H1 (cell line): ENCODE results near the gene GPR68. TPM values are rescaled to one million over a fixed set of nuclear protein-coding genes. Genes with fewer than 3 reads are reported as not detected.
"Not testable (repeated sequence)": the region's sequence is repeated elsewhere in the genome, so short reads cannot be mapped to it uniquely, and the experiment has no call there.

ENCODE experiments used
- CTCF ChIA-PET: fragments of 300-600 bp; sonication (Branson Sonifier 250); formaldehyde crosslinking; loops from one replicate; lab custom pipeline; 2021; ENCODE audit not compliant: partially characterized antibody; lab: Charles Lee
- POLR2A ChIA-PET: fragments of 300-600 bp; sonication (Branson Sonifier 250); formaldehyde crosslinking; loops from one replicate; lab custom pipeline; 2021; ENCODE audit warnings: inconsistent platforms; ENCODE audit not compliant: partially characterized antibody; lab: Charles Lee
- DNase-seq, 2 experiments: peaks; one replicate each; pipeline versions ENCODE4 v3.0.0 to v3.0.0-alpha.2; 2010 to 2022; ENCODE audit warnings: low spot score in 2 of 2, low read depth in 1 of 2, mixed read lengths in 1 of 2
- FAIRE-seq: peaks from 2 replicates; lab custom pipeline; 2011; peaks lifted over from hg19 to GRCh38; lab: Jason Lieb, UNC
- H2AFZ ChIP-seq: 2 replicates; pipeline ENCODE4 v1.8.1; 2012; ENCODE audit warnings: low read length, inconsistent platforms
- H2AK5ac ChIP-seq: 2 replicates; pipeline ENCODE4 v1.6.1; 2013; ENCODE audit warnings: low read depth, low read length
- H2BK120ac ChIP-seq: replicated peaks from 2 replicates; pipeline ENCODE3; 2013; ENCODE audit warnings: low read depth, low read length, inconsistent platforms
- H2BK12ac ChIP-seq: 2 replicates; pipeline ENCODE4 v1.6.1; 2013; ENCODE audit warnings: low read depth, low read length
- H2BK15ac ChIP-seq: 2 replicates; pipeline ENCODE4 v1.6.1; 2013; ENCODE audit warnings: low read length
- H2BK20ac ChIP-seq: 2 replicates; pipeline ENCODE4 v1.6.1; 2013; ENCODE audit warnings: low read length
- H2BK5ac ChIP-seq: 2 replicates; pipeline ENCODE4 v1.6.1; 2013; ENCODE audit warnings: low read depth, low read length
- H3K14ac ChIP-seq: 2 replicates; pipeline ENCODE4 v1.6.1; 2013; ENCODE audit warnings: inconsistent platforms; ENCODE audit not compliant: insufficient read length
- H3K18ac ChIP-seq: 2 replicates; pipeline ENCODE4 v1.6.1; 2013; ENCODE audit warnings: low read length; ENCODE audit errors: extremely low read depth
- H3K23ac ChIP-seq: 2 replicates; pipeline ENCODE4 v1.6.1; 2013; ENCODE audit warnings: inconsistent platforms; ENCODE audit not compliant: insufficient read length
- H3K23me2 ChIP-seq: 2 replicates; pipeline ENCODE4 v1.6.1; 2013; ENCODE audit warnings: low read depth, low read length
- H3K27ac ChIP-seq: 2 replicates; pipeline ENCODE4 v1.6.1; 2011; ENCODE audit warnings: low read depth, low read length, inconsistent platforms
- H3K27me3 ChIP-seq, 4 experiments: replicated peaks in 1 of 4; 1 replicate in 1 of 4; 2 replicates in 3 of 4; pipeline versions ENCODE4 v1.6.1 to v1.8.1; 2011 to 2013; ENCODE audit warnings: low read length in 3 of 4, mild to moderate bottlenecking in 3 of 4, inconsistent platforms in 2 of 4, mixed read lengths in 2 of 4, moderate library complexity in 1 of 4; ENCODE audit not compliant: control insufficient read depth in 3 of 4, insufficient read depth in 3 of 4; ENCODE audit errors: extremely low read depth in 1 of 4
- H3K36me3 ChIP-seq, 4 experiments: 2 replicates each; pipeline versions ENCODE4 v1.6.1 to v1.8.1; 2011 to 2013; ENCODE audit warnings: mild to moderate bottlenecking in 4 of 4, low read length in 3 of 4, moderate library complexity in 2 of 4, control low read depth in 1 of 4, inconsistent platforms in 1 of 4; ENCODE audit not compliant: insufficient read depth in 4 of 4, control insufficient read depth in 2 of 4
- H3K4ac ChIP-seq: replicated peaks from 2 replicates; pipeline ENCODE3; 2013; ENCODE audit warnings: low read length, low read depth, mixed read lengths, inconsistent platforms; ENCODE audit not compliant: insufficient read length
- H3K4me1 ChIP-seq, 4 experiments: replicated peaks in 1 of 4; 1 replicate in 1 of 4; 2 replicates in 3 of 4; pipeline versions ENCODE4 v1.6.1 to v1.8.1; 2011 to 2013; ENCODE audit warnings: low read length in 3 of 4, inconsistent platforms in 2 of 4, mixed read lengths in 1 of 4; ENCODE audit not compliant: insufficient read depth in 4 of 4, control insufficient read depth in 3 of 4
- H3K4me2 ChIP-seq, 2 experiments: 2 replicates each; pipeline versions ENCODE4 v1.6.1 to v1.8.1; 2011 to 2013; ENCODE audit warnings: low read depth in 2 of 2, low read length in 2 of 2, control low read depth in 1 of 2, inconsistent platforms in 1 of 2, mild to moderate bottlenecking in 1 of 2; ENCODE audit not compliant: insufficient read depth in 1 of 2
- H3K4me3 ChIP-seq, 4 experiments: fragments of 200-600, 300-600 bp in 1 of 4; sonication (generic), shearing (Covaris generic), sonication (Bioruptor Twin) in 1 of 4; 2 replicates each; pipeline versions ENCODE4 v1.5.1 to v1.8.1; 2011 to 2016; ENCODE audit warnings: low read length in 4 of 4, low read depth in 3 of 4, control low read depth in 2 of 4, inconsistent platforms in 2 of 4, mild to moderate bottlenecking in 2 of 4, mixed read lengths in 1 of 4, moderate library complexity in 1 of 4; ENCODE audit not compliant: insufficient read depth in 2 of 4; ENCODE audit errors: extremely low read depth in 1 of 4
- H3K56ac ChIP-seq: replicated peaks from 2 replicates; pipeline ENCODE3; 2013; ENCODE audit warnings: low read depth, mild to moderate bottlenecking, mixed read lengths, low read length, inconsistent platforms; ENCODE audit not compliant: insufficient read length
- H3K79me1 ChIP-seq: 2 replicates; pipeline ENCODE4 v1.6.1; 2013; ENCODE audit warnings: low read depth, low read length, control low read depth
- H3K79me2 ChIP-seq, 2 experiments: 2 replicates each; pipeline versions ENCODE4 v1.6.1 to v1.8.1; 2012 to 2013; ENCODE audit warnings: low read length in 2 of 2, mild to moderate bottlenecking in 2 of 2, inconsistent platforms in 1 of 2; ENCODE audit not compliant: insufficient read depth in 2 of 2, control insufficient read depth in 1 of 2
- H3K9ac ChIP-seq, 4 experiments: replicated peaks in 1 of 4; 1 replicate in 1 of 4; 2 replicates in 3 of 4; pipeline versions ENCODE4 v1.6.1 to v1.8.1; 2011 to 2013; ENCODE audit warnings: low read depth in 3 of 4, low read length in 3 of 4, control low read depth in 2 of 4, mild to moderate bottlenecking in 2 of 4, moderate library complexity in 2 of 4, inconsistent platforms in 1 of 4; ENCODE audit errors: extremely low read depth in 1 of 4
- H3K9me3 ChIP-seq, 2 experiments: 2 replicates each; pipeline versions ENCODE4 v1.6.1 to v1.8.1; 2012 to 2013; ENCODE audit warnings: mild to moderate bottlenecking in 2 of 2, moderate library complexity in 2 of 2, control low read depth in 1 of 2, inconsistent platforms in 1 of 2, low read depth in 1 of 2, low read length in 1 of 2, mixed read lengths in 1 of 2; ENCODE audit not compliant: insufficient read depth in 2 of 2
- H4K20me1 ChIP-seq, 2 experiments: replicated peaks in 1 of 2; 2 replicates each; pipeline versions ENCODE3 to v1.8.1; 2011 to 2013; ENCODE audit warnings: inconsistent platforms in 2 of 2, low read length in 2 of 2, mild to moderate bottlenecking in 1 of 2; ENCODE audit not compliant: insufficient read depth in 2 of 2, control insufficient read depth in 1 of 2
- H4K5ac ChIP-seq: 2 replicates; pipeline ENCODE4 v1.6.1; 2013; ENCODE audit warnings: low read length, low read depth, mixed read lengths, inconsistent platforms; ENCODE audit not compliant: insufficient read length
- H4K8ac ChIP-seq: 2 replicates; pipeline ENCODE4 v1.8.0; 2013; ENCODE audit warnings: mild to moderate bottlenecking, moderate library complexity, low read length, inconsistent platforms; ENCODE audit not compliant: insufficient read depth; ENCODE audit errors: extremely low read depth
- H4K91ac ChIP-seq: replicated peaks from 2 replicates; pipeline ENCODE3; 2013; ENCODE audit warnings: low read length, mixed read lengths, inconsistent platforms; ENCODE audit not compliant: insufficient read length
- WGBS, 2 experiments: shearing (Covaris generic) in 1 of 2; methylation state at CpG; one replicate each; pipeline versions ENCODE4 v1.1.6 to v1.1.7; 2013 to 2015; ENCODE audit warnings: low lambda C conversion rate in 2 of 2, mixed read lengths in 2 of 2, inconsistent platforms in 1 of 2, low coverage in 1 of 2, missing lambda C conversion rate in 1 of 2; ENCODE audit not compliant: insufficient replicate concordance in 2 of 2, insufficient coverage in 1 of 2, insufficient read length in 1 of 2; ENCODE audit errors: extremely low coverage in 1 of 2, missing lambda C conversion rate in 1 of 2; 5-methylcytosine and 5-hydroxymethylcytosine counted together
- polyA plus RNA-seq, 7 experiments: library from polyadenylated mRNA; depleted of rRNA in 3 of 7; stranded (reverse) in 5 of 7; unstranded in 2 of 7; fragments of >200 nt in 5 of 7; fragments of 200-250 nt in 2 of 7; gene quantifications; 1 replicate in 5 of 7; 2 replicates in 1 of 7; 4 replicates in 1 of 7; pipeline versions ENCODE4 v1.2.1 to v1.2.3, GENCODE V29; 2011 to 2013; ENCODE audit warnings: missing spikeins in 2 of 7, mixed read lengths in 2 of 7
- total RNA-seq: library from RNA; stranded (reverse); fragmentation: NEBNext Ultra II Directional; extraction: Animal tissue kit (Norgen Biotek cat#: 25700); gene quantifications from 2 replicates; pipeline ENCODE4 v1.2.1, GENCODE V29; 2021

GPR68 gene
- total and polyA plus RNA-seq, 2 of the 8 experiments (the other 6 are each of a cell fraction or from before 2014, with no cell fraction given): 0.22 to 0.76 TPM

GRCh38 chr14:91182753-91183152, 61.8 kb downstream of the GPR68 start:
- H3K4ac ChIP-seq, H3K4me3 ChIP-seq, DNase-seq, H3K9ac ChIP-seq, H3K9me3 ChIP-seq, H4K91ac ChIP-seq, H3K23ac ChIP-seq, H3K18ac ChIP-seq, H3K14ac ChIP-seq, H4K5ac ChIP-seq, H3K27ac ChIP-seq, H4K20me1 ChIP-seq, H3K23me2 ChIP-seq, H2BK120ac ChIP-seq, H3K4me2 ChIP-seq, FAIRE-seq, H4K8ac ChIP-seq, H3K4me1 ChIP-seq, H3K56ac ChIP-seq, H3K79me2 ChIP-seq, H3K79me1 ChIP-seq, H3K27me3 ChIP-seq, H2BK12ac ChIP-seq, H2BK20ac ChIP-seq, H2AFZ ChIP-seq, H2BK5ac ChIP-seq, H2BK15ac ChIP-seq, H2AK5ac ChIP-seq: not testable (repeated sequence)
- H3K36me3 ChIP-seq: peaks cover 0 to 12% (median 0%) of the 10 kb centered on the region in 4 experiments; a peak in 2 of 8 replicates
- CTCF ChIA-PET: interaction anchor here (0.9 to 2.2 kb wide), 5 partner anchors 10 to 104 kb away, joined by 3 to 9 read pairs (median 5); no protein-coding TSS in a partner anchor
- POLR2A ChIA-PET: interaction anchor here (1.6 kb wide), 1 partner anchor 82 kb away, joined by 3 read pairs; no protein-coding TSS in a partner anchor
- 97% methylated on average over 3 of the region's 3 CpGs; no CpG with 5 or more reads in 1 of the 2 experiments for WGBS, 2 experiments

Other genes with a start within 250 kb of the GPR68 start
- gene RPS6KA5, start 184.1 kb downstream of the GPR68 start, total RNA-seq: 3.1 and 3.2 TPM in 2 replicates
- gene RPS6KA5, start 184.1 kb downstream of the GPR68 start, polyA plus RNA-seq (2011; rRNA removed): 0.85 and 0.93 TPM in 2 replicates
- 27.7 and 31.8 TPM in 2 replicates for gene DGLUCY, start 130.6 kb downstream of the GPR68 start, total RNA-seq
- 24.6 and 24.9 TPM in 2 replicates for gene DGLUCY, start 130.6 kb downstream of the GPR68 start, polyA plus RNA-seq (2011; rRNA removed)
- gene CCDC88C, start 173.1 kb upstream of the GPR68 start, total RNA-seq: 55.4 and 57.7 TPM in 2 replicates
- 10.3 and 19.5 TPM in 2 replicates for gene CCDC88C, start 173.1 kb upstream of the GPR68 start, polyA plus RNA-seq (2011; rRNA removed)